HEK293 (cell line): ENCODE data around the gene GBF1.

Experiments used
- KLF8 ChIP-seq: fragments of 450-650 bp; formaldehyde crosslinking; IDR thresholded peaks from 2 replicates; pipeline ENCODE4 v1.5.1; 2016; ENCODE audit warnings: missing biosample characterization, missing genetic modification characterization
- ZNF146 ChIP-seq: fragments of 450-650 bp; formaldehyde crosslinking; IDR thresholded peaks from 2 replicates; pipeline ENCODE4 v1.5.1; 2016; ENCODE audit warnings: missing biosample characterization, missing genetic modification characterization
- TF ChIP-seq, protein P1 (sequence below): fragments of 450-650 bp; formaldehyde crosslinking; IDR thresholded peaks from 2 replicates; pipeline ENCODE4 v1.5.1; 2016; ENCODE audit warnings: missing biosample characterization, missing genetic modification characterization, low read depth

- TF ChIP-seq ZNF146 (tag by site-specific recombination) = no peak
- TF ChIP-seq, protein P1, sequence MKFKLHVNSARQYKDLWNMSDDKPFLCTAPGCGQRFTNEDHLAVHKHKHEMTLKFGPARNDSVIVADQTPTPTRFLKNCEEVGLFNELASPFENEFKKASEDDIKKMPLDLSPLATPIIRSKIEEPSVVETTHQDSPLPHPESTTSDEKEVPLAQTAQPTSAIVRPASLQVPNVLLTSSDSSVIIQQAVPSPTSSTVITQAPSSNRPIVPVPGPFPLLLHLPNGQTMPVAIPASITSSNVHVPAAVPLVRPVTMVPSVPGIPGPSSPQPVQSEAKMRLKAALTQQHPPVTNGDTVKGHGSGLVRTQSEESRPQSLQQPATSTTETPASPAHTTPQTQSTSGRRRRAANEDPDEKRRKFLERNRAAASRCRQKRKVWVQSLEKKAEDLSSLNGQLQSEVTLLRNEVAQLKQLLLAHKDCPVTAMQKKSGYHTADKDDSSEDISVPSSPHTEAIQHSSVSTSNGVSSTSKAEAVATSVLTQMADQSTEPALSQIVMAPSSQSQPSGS = no peak
- TF ChIP-seq KLF8 (tag by site-specific recombination) = no peak
These were observed 176.6 kb downstream of the GBF1 start for GRCh38 chr10:102421757-102422512.
